Measurements from ENCODE around the gene KDSR.

The KDSR gene

DNA sequence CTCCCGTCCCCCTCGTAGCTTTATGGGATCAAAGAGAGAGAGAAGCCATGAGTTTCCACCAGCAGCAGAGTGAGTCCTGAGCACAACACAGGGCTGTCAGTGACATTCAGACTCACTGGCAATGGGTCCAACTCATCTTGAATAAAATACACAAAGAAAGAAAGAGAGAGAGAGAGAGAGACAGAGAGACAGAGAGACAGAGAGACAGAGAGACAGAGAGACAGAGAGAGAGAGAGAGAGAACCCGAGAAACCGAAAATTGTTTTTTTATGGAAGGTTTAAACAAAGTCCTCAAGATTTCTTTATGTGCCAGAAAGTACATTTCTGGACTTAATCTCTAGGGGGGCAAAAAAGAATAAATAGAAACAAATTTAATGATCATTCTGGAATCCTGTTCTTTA is 35.9 kb downstream of the KDSR start:
- H3K4me3 ChIP-seq (ENCODE audit: low read depth, low read length, poor library complexity, severe bottlenecking) = no peak overlapping the region
- H2AFZ ChIP-seq (ENCODE audit: low read length) = no peak overlapping the region
- no peaks in the 10 kb centered on the region for H3K27me3 ChIP-seq (ENCODE audit: insufficient read depth, low read length)
- no peaks in the 10 kb centered on the region for H3K4me1 ChIP-seq (ENCODE audit: insufficient read depth, low read length, severe bottlenecking)
- H3K36me3 ChIP-seq (ENCODE audit: insufficient read depth, low read length) = peaks cover 47% of the 10 kb centered on the region
- H3K9me2 ChIP-seq (ENCODE audit: low read depth, low read length) = no peaks in the 10 kb centered on the region
- H3K4me2 ChIP-seq (ENCODE audit: low read length) = no peak overlapping the region
- no peak overlapping the region for H3K9ac ChIP-seq (ENCODE audit: low read length)
- H3K79me2 ChIP-seq (ENCODE audit: insufficient read depth, low read length) = no peaks in the 10 kb centered on the region
- H3F3A ChIP-seq (ENCODE audit: insufficient read depth, low read length) = no peaks in the 10 kb centered on the region
- TF ChIP-seq, protein P1, sequence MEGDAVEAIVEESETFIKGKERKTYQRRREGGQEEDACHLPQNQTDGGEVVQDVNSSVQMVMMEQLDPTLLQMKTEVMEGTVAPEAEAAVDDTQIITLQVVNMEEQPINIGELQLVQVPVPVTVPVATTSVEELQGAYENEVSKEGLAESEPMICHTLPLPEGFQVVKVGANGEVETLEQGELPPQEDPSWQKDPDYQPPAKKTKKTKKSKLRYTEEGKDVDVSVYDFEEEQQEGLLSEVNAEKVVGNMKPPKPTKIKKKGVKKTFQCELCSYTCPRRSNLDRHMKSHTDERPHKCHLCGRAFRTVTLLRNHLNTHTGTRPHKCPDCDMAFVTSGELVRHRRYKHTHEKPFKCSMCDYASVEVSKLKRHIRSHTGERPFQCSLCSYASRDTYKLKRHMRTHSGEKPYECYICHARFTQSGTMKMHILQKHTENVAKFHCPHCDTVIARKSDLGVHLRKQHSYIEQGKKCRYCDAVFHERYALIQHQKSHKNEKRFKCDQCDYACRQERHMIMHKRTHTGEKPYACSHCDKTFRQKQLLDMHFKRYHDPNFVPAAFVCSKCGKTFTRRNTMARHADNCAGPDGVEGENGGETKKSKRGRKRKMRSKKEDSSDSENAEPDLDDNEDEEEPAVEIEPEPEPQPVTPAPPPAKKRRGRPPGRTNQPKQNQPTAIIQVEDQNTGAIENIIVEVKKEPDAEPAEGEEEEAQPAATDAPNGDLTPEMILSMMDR (IDR thresholded peaks at IDR 0.05; ENCODE audit: low read length) = no peak
- no peak for TF ChIP-seq EZH2 (IDR thresholded peaks at IDR 0.05; ENCODE audit: borderline replicate concordance, low read length)
- no peak overlapping the region for H3K27ac ChIP-seq (ENCODE audit: low read depth, low read length, poor library complexity, severe bottlenecking)
- H4K20me1 ChIP-seq (ENCODE audit: insufficient read depth, low read length) = no peaks in the 10 kb centered on the region
- H3K9me3 ChIP-seq (ENCODE audit: low read length) = no peaks in the 10 kb centered on the region

DNA sequence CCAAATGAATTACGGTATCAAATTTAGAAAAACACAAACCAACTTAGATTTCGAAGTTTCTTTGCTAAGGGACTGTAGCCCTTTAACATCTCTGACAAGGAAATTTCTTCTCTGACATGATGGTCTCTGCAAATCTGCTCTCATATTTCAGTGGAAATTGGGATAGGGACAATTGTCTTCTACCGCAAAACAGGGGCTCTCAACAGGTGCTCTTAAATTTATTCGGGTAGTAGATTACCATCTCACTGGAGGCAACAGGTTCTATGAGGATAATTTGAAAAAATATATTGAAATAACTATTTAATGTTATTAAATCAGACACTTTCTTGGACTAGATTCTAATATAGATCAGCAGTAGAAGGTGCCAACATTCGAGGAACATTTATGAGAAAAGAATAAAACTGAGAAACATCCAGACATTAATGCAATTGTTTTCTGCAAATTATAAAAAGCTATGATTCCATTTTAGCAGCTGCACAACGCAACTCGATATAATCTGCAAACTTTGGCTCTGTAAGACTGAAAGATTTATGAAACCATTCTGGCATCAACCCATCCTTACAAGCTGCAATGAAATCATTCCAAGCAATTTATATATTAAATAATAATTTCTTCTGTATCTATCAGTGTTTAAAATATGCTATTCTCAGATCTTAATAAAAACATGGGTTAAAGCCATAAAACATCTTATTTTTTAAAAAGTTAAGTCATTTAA is 37.4 kb downstream of the KDSR start:
- no peaks in the 10 kb centered on the region for H3K9me3 ChIP-seq (ENCODE audit: low read length)
- TF ChIP-seq, protein P1 (IDR thresholded peaks at IDR 0.05; ENCODE audit: low read length) = no peak
- TF ChIP-seq EZH2 (IDR thresholded peaks at IDR 0.05; ENCODE audit: borderline replicate concordance, low read length) = no peak
- no peak overlapping the region for H3K4me3 ChIP-seq (ENCODE audit: low read depth, low read length, poor library complexity, severe bottlenecking)
- no peak overlapping the region for H3K4me2 ChIP-seq (ENCODE audit: low read length)
- no peaks in the 10 kb centered on the region for H4K20me1 ChIP-seq (ENCODE audit: insufficient read depth, low read length)
- H3K27me3 ChIP-seq (ENCODE audit: insufficient read depth, low read length) = no peaks in the 10 kb centered on the region
- H3K4me1 ChIP-seq (ENCODE audit: insufficient read depth, low read length, severe bottlenecking) = peaks cover 7% of the 10 kb centered on the region
- peaks cover 35% of the 10 kb centered on the region for H3K36me3 ChIP-seq (ENCODE audit: insufficient read depth, low read length)
- no peak overlapping the region for H2AFZ ChIP-seq (ENCODE audit: low read length)
- no peaks in the 10 kb centered on the region for H3K9me2 ChIP-seq (ENCODE audit: low read depth, low read length)
- H3K27ac ChIP-seq (ENCODE audit: low read depth, low read length, poor library complexity, severe bottlenecking) = no peak overlapping the region
- no peak overlapping the region for H3K9ac ChIP-seq (ENCODE audit: low read length)
- H3F3A ChIP-seq (ENCODE audit: insufficient read depth, low read length) = no peaks in the 10 kb centered on the region
- no peaks in the 10 kb centered on the region for H3K79me2 ChIP-seq (ENCODE audit: insufficient read depth, low read length)

DNA sequence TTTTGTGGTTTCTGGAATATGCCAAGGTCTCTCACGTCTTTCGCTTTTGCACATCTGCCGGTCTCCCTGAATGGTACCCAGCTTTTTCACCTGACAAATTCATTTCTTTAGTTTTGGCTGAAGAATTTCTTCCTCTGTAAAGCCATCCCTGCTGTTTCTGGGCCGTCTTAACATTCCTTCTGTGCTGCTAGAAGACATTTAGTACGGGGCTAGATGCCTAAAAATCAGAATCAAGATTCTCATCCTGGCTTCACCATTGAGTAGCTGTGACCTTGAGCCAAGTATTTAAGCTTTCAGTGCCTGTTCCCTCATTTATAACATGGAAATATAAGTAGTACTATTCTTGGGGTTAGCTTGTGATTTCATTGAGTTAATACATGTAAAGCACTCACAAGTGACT is 41.0 kb downstream of the KDSR start:
- H3K4me3 ChIP-seq (ENCODE audit: low read depth, low read length, poor library complexity, severe bottlenecking) = no peak overlapping the region
- no peaks in the 10 kb centered on the region for H3K27me3 ChIP-seq (ENCODE audit: insufficient read depth, low read length)
- H3K9me2 ChIP-seq (ENCODE audit: low read depth, low read length) = no peaks in the 10 kb centered on the region
- no peak overlapping the region for H2AFZ ChIP-seq (ENCODE audit: low read length)
- H3K4me2 ChIP-seq (ENCODE audit: low read length) = no peak overlapping the region
- no peaks in the 10 kb centered on the region for H3F3A ChIP-seq (ENCODE audit: insufficient read depth, low read length)
- peaks cover 29% of the 10 kb centered on the region for H3K4me1 ChIP-seq (ENCODE audit: insufficient read depth, low read length, severe bottlenecking)
- TF ChIP-seq, protein P1 (IDR thresholded peaks at IDR 0.05; ENCODE audit: low read length) = no peak
- no peak for TF ChIP-seq EZH2 (IDR thresholded peaks at IDR 0.05; ENCODE audit: borderline replicate concordance, low read length)
- no peak overlapping the region for H3K27ac ChIP-seq (ENCODE audit: low read depth, low read length, poor library complexity, severe bottlenecking)
- peaks cover 10% of the 10 kb centered on the region for H3K36me3 ChIP-seq (ENCODE audit: insufficient read depth, low read length)
- H3K9ac ChIP-seq (ENCODE audit: low read length) = no peak overlapping the region
- no peaks in the 10 kb centered on the region for H4K20me1 ChIP-seq (ENCODE audit: insufficient read depth, low read length)
- no peaks in the 10 kb centered on the region for H3K9me3 ChIP-seq (ENCODE audit: low read length)
- H3K79me2 ChIP-seq (ENCODE audit: insufficient read depth, low read length) = peaks cover 5% of the 10 kb centered on the region; the same call in 1 of the 2 replicates

All from OCI-LY1 (cell line).